Measurements from ENCODE around the gene MYO1H. TPM values are rescaled to one million over a fixed set of nuclear protein-coding genes. Genes with fewer than 3 reads are reported as not detected.
"Not testable (repeated sequence)": the region's sequence is repeated elsewhere in the genome, so short reads cannot be mapped to it uniquely, and the experiment has no call there.

The MYO1H gene
- total RNA-seq, 2 donors from 2014 or later: not detected

DNA sequence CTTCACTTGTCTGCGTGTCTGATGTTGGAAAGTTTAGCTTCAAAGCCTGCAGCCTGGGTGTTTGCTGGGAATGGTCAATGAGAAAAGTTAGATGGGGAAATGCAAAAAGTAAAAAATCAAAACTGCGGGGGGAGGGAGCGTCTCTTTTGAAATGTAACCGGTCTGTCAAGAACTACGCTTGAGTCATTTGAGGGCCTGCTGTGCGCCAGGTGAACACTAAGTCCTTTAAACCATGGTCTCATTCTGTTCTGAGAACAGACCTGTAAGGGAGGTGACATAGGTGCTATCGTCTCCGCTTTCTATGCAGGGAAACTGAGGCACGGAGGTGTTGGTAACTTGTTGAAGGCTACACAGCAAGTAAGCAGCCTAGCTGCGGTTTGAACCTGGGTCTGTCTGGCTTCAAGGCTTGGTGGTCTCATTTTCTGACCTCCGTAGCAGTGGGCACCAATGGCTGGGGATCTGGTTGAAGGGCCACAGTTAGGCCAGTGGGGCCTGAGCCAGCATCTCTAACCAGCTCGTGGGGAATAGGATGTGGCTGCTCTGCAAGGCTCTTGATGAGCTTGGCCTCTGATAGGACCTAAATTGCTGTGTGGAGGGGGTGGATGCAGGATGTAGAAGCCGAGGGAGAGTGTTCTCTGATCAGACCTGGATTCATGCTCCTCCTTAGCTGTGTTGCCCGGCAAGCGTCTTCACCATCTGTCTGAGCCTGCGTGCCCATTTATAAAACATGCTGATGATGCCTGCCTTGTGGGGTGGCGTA is 87.9 kb downstream of the MYO1H start:
- H3K9me3 ChIP-seq: no peaks in the 10 kb centered on the region
- DNase-seq (ENCODE audit: low spot score) (no peak), ATAC-seq (ENCODE audit: insufficient number of reproducible peaks, low FRiP score, low read depth) (no peak)
- H3K4me3 ChIP-seq: no peak overlapping the region
- peaks cover 0 to 6% of the 10 kb centered on the region in 2 donors for H3K4me1 ChIP-seq (ENCODE audit: control insufficient read depth in 1 of 2, low read depth in 2 of 2)
- H3K36me3 ChIP-seq: no peaks in the 10 kb centered on the region
- TF ChIP-seq CTCF (IDR thresholded peaks at IDR 0.05): no peak
- no peak overlapping the region for H3K27ac ChIP-seq
- no peaks in the 10 kb centered on the region for H3K27me3 ChIP-seq (replicated peaks; ENCODE audit: insufficient read depth)

DNA sequence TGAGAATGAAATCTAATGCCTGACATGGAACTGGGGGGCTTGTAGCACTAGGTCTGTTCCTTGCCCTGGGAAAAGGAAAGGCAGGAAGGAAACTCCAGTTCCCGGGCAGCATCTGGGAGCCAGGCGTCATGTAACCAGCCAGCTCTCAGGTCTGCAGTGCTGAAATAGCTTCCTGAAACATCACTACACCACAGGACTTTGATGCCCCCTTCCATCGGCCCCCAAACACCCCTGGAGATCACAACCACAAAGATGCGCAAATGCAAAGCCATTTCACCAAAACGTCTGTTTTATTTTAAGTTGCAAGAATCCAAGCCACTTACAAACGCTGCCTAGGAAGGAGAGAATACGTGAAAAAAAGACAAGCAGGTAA is 88.5 kb downstream of the MYO1H start:
- TF ChIP-seq CTCF (IDR thresholded peaks at IDR 0.05): no peak
- no peaks in the 10 kb centered on the region for H3K9me3 ChIP-seq
- no peak overlapping the region for H3K27ac ChIP-seq
- no peak for ATAC-seq (ENCODE audit: insufficient number of reproducible peaks, low FRiP score, low read depth)
- H3K4me3 ChIP-seq: no peak overlapping the region
- H3K4me1 ChIP-seq (ENCODE audit: control insufficient read depth in 1 of 2, low read depth in 2 of 2): peaks cover 0 to 6% of the 10 kb centered on the region in 2 donors
- no peaks in the 10 kb centered on the region for H3K27me3 ChIP-seq (replicated peaks; ENCODE audit: insufficient read depth)
- no peaks in the 10 kb centered on the region for H3K36me3 ChIP-seq
- no peak for DNase-seq (ENCODE audit: low spot score)

DNA sequence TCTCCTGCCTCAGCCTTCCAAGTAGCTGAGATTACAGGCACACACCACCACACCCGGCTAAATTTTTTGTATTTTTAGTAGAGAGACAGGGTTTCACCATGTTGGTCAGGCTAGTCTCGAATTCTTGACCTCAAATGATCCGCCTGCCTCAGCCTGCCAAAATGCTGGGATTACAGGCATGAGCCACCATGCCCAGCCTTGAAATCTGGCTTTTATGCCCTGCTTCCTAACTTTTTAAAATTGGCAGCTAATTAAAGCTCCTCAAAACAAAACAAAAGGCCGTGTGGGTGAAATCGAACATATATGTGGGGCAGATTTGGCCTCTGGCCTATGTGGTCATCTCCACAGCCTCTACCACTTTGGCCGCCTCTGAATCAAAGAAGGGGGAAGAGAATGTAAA is 91.5 kb downstream of the MYO1H start:
- no peaks in the 10 kb centered on the region for H3K27me3 ChIP-seq (replicated peaks; ENCODE audit: insufficient read depth)
- H3K27ac ChIP-seq: peak overlapping the region in 1 of 2 donors; percentile 18
- no peak for TF ChIP-seq CTCF (IDR thresholded peaks at IDR 0.05)
- H3K4me1 ChIP-seq (ENCODE audit: control insufficient read depth in 1 of 2, low read depth in 2 of 2): peaks cover 0 to 6% of the 10 kb centered on the region in 2 donors
- H3K36me3 ChIP-seq: no peaks in the 10 kb centered on the region
- no peak for DNase-seq (ENCODE audit: low spot score)
- H3K9me3 ChIP-seq: no peaks in the 10 kb centered on the region
- no peak overlapping the region for H3K4me3 ChIP-seq
- no peak for ATAC-seq (ENCODE audit: insufficient number of reproducible peaks, low FRiP score, low read depth)

GRCh38 chr12:109439951-109440350 is 92.3 kb downstream of the MYO1H start:
- H3K4me3 ChIP-seq; ATAC-seq (ENCODE audit: insufficient number of reproducible peaks, low FRiP score, low read depth); DNase-seq (ENCODE audit: low spot score); H3K36me3 ChIP-seq; H3K4me1 ChIP-seq (ENCODE audit: control insufficient read depth in 1 of 2, low read depth in 2 of 2); H3K9me3 ChIP-seq; H3K27me3 ChIP-seq (replicated peaks; ENCODE audit: insufficient read depth); H3K27ac ChIP-seq: not testable (repeated sequence)

DNA sequence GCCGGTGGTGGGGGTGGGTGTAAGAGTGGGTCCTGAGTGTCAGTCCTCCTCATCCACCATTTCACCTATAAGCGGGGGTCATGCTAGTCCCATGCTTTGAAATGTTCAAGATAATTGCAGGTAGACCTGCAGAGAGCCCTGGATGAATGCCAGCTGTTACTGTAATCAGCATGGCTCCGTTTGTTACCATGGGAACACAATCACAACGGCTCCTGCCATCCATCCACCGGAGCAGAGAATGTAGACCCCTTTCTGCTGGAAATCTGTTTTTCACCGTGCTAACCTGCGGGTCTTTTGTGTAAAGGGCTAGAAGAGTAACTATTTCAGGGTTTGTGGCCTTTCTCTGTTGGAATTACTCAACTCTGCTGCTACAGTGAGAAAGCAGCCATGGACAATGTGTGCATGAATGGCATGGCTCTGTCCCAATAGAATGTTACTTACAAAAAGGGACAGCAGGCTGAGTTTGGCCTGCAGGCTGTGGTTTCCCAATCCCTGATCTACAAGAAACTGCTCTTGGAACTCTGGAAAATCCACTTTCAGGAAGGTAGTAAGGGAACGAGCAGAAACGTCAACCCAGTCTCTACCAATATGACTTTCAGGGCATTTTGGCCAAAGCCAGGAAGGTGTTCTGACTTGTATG is 93.3 kb downstream of the MYO1H start:
- Histone ChIP-seq H3K27me3 (replicated peaks; ENCODE audit: insufficient read depth) (no peaks in the 10 kb centered on the region), H3K4me1 (ENCODE audit: control insufficient read depth in 1 of 2, low read depth in 2 of 2) (peaks cover 0 to 6% of the 10 kb centered on the region in 2 donors), H3K4me3 (no peak overlapping the region), H3K9me3 (no peaks in the 10 kb centered on the region), H3K36me3 (peaks cover 4% of the 10 kb centered on the region), H3K27ac (no peak overlapping the region)
- no peak for ATAC-seq (ENCODE audit: insufficient number of reproducible peaks, low FRiP score, low read depth)
- TF ChIP-seq CTCF (IDR thresholded peaks at IDR 0.05): no peak
- no peak for DNase-seq (ENCODE audit: low spot score)

All from thoracic aorta (tissue), 2 donors.